Measurements from ENCODE around the gene ZXDC. TPM values are rescaled to one million over a fixed set of nuclear protein-coding genes. Genes with fewer than 3 reads are reported as not detected.

Gene ZXDC
- total RNA-seq, 1 donor from 2014 or later: 38.4 TPM

DNA sequence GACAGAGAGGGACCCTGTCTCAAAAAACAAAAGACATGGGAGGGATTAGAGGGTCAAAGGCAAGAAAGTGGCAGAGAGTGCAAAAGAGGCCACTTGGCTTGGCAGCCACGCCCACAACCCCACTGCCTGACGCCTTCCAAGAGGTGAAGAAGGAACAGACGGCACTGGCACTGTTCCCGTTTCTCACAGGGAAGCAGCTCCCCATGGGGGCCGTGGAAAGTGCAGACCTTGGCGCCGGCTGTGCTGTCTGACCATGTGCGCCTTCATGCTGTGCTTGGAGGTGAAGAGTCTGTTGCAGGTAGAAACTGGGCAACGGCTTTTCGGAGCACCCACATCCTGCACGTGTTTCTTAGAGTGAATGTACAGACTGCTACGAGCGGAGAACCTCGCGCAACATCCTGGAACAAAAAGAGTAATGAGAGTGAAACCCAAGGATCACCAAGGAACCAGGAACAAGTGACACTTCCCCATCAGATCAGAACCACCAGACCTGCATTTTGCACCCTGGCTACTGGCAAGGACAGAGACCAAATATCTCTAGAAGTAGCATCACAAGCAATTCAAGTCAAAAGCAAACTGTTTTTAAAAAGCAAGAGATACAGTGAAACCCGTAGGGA, 9.7 kb downstream of the ZXDC start:
- TF ChIP-seq, protein P1, sequence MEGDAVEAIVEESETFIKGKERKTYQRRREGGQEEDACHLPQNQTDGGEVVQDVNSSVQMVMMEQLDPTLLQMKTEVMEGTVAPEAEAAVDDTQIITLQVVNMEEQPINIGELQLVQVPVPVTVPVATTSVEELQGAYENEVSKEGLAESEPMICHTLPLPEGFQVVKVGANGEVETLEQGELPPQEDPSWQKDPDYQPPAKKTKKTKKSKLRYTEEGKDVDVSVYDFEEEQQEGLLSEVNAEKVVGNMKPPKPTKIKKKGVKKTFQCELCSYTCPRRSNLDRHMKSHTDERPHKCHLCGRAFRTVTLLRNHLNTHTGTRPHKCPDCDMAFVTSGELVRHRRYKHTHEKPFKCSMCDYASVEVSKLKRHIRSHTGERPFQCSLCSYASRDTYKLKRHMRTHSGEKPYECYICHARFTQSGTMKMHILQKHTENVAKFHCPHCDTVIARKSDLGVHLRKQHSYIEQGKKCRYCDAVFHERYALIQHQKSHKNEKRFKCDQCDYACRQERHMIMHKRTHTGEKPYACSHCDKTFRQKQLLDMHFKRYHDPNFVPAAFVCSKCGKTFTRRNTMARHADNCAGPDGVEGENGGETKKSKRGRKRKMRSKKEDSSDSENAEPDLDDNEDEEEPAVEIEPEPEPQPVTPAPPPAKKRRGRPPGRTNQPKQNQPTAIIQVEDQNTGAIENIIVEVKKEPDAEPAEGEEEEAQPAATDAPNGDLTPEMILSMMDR (IDR thresholded peaks at IDR 0.05; ENCODE audit: insufficient read depth, low read length, poor library complexity, severe bottlenecking): no peak
- peaks cover 10% of the 10 kb centered on the region for H3K36me3 ChIP-seq (ENCODE audit: control insufficient read depth, insufficient read depth, low read length)
- DNase-seq (ENCODE audit: low read depth): no peak
- H3K27me3 ChIP-seq (ENCODE audit: control insufficient read depth, insufficient read depth, low read length): no peaks in the 10 kb centered on the region
- no peak overlapping the region for H3K4me3 ChIP-seq (ENCODE audit: low read depth, low read length)

DNA sequence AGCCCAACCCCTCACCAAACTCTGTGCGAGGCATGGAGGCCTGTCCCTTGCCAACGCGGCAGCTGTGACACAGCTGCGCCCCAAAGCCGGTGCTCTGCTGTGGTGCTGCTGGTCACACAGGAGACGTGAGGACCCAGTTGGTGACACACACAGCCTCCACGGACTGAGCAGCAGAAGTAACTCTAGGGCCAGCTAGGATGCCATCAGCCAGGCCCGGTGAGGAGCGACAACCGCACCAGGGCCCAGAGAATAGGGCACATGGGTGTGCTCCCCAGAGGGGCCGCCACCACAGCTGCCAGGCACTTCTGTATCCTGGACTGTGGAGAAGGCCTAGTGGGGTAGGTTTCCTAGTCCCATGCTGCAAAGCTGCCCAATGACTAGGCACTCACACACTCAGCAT, 10.7 kb downstream of the ZXDC start:
- TF ChIP-seq, protein P1 (IDR thresholded peaks at IDR 0.05; ENCODE audit: insufficient read depth, low read length, poor library complexity, severe bottlenecking): no peak
- Histone ChIP-seq H3K27me3 (ENCODE audit: control insufficient read depth, insufficient read depth, low read length) (no peaks in the 10 kb centered on the region), H3K36me3 (ENCODE audit: control insufficient read depth, insufficient read depth, low read length) (peaks cover 8% of the 10 kb centered on the region), H3K4me3 (ENCODE audit: low read depth, low read length) (no peak overlapping the region)
- no peak for DNase-seq (ENCODE audit: low read depth)

DNA sequence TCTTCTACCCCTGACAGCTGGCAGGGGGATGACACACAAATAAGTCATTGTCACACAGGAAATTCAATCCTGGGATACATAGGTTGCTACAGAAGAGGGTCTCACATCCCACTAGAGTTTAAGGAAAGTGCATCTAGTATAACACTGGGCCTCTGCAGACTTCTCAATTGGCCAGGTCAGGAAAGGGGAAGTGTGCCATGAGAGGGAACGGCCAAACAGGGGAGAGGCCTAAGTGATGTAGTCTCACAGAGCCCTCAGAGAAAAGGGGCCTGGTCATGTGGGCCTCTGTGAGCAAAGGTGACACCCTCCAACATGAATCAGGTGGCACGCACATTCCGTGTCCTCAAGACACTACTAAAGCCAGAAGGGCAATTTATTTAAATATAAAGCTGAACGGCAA, 11.2 kb downstream of the ZXDC start:
- TF ChIP-seq, protein P1 (IDR thresholded peaks at IDR 0.05; ENCODE audit: insufficient read depth, low read length, poor library complexity, severe bottlenecking): no peak
- Histone ChIP-seq H3K27me3 (ENCODE audit: control insufficient read depth, insufficient read depth, low read length) (no peaks in the 10 kb centered on the region), H3K36me3 (ENCODE audit: control insufficient read depth, insufficient read depth, low read length) (peaks cover 6% of the 10 kb centered on the region), H3K4me3 (ENCODE audit: low read depth, low read length) (no peak overlapping the region)
- DNase-seq (ENCODE audit: low read depth): no peak

DNA sequence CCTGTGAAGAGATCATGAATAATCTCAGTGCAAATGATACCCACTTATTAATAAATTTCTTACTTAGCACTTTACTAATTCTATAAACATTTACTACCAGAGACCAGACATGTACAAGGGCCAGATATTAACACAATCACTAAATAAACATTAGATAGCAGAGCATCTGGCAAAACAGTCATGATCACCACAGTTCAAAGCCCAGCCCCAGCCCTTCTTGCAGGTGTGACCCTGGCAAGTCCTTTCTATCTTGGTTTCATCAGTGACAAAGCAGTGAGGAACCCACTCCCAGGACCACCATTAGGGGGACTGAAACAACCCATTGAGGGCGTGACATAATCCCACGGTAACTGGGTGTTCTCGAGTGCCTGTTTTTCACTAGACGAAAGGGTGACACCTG, 11.6 kb downstream of the ZXDC start:
- H3K36me3 ChIP-seq (ENCODE audit: control insufficient read depth, insufficient read depth, low read length): peaks cover 6% of the 10 kb centered on the region
- H3K27me3 ChIP-seq (ENCODE audit: control insufficient read depth, insufficient read depth, low read length): no peaks in the 10 kb centered on the region
- no peak for DNase-seq (ENCODE audit: low read depth)
- TF ChIP-seq, protein P1 (IDR thresholded peaks at IDR 0.05; ENCODE audit: insufficient read depth, low read length, poor library complexity, severe bottlenecking): no peak
- no peak overlapping the region for H3K4me3 ChIP-seq (ENCODE audit: low read depth, low read length)

DNA sequence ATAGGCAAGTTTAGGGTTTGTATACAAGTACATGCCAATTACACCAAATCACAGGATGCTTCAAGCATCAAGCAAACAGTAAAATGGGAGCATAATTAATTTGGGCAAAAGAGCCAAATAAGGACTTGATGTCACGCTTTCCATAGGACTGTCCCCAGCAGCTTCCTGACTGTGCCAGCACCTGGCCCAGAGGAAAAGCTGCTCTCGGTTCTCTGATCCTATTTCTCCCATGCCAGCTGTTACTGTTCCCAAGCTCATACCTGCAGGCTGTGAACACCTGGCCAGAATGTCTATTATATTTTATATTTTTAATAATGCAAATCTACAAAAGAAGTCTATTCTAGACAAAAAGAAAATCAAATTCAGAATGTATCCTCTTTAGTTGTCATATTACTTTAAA, 12.2 kb downstream of the ZXDC start:
- Histone ChIP-seq H3K36me3 (ENCODE audit: control insufficient read depth, insufficient read depth, low read length) (peaks cover 6% of the 10 kb centered on the region), H3K27me3 (ENCODE audit: control insufficient read depth, insufficient read depth, low read length) (no peaks in the 10 kb centered on the region), H3K4me3 (ENCODE audit: low read depth, low read length) (no peak overlapping the region)
- DNase-seq (ENCODE audit: low read depth): no peak
- TF ChIP-seq, protein P1 (IDR thresholded peaks at IDR 0.05; ENCODE audit: insufficient read depth, low read length, poor library complexity, severe bottlenecking): no peak

DNA sequence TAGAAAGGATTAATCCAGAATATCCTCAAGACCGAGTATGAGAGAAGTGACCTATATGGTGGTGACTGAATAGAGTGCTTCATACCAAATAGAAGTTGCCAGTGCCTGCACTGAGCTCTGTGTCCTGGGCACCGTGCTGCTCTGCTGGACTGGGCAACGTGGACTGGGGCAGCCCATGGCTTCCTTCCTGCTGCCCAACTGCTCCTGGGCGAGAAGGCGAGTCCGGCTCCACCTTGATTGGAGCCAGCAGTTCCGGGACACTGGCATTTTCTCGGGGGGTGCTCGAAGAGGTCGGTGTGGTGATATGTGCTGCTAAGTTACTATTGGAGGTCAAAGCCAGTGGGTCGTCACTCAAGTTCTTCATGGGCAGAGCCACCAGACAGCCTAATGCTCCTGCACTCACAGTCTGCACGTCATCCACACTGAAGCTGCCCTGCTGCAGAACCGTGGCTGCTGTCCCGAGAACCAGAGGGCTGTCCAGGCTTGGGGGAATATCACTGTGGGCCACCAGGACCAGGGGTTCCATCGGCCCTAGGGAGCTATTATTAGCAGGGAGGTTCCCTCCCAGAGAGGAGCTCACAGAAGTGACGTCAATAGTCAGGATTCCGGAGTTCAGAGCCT, 14.1 kb downstream of the ZXDC start:
- Histone ChIP-seq H3K27me3 (ENCODE audit: control insufficient read depth, insufficient read depth, low read length) (no peaks in the 10 kb centered on the region), H3K36me3 (ENCODE audit: control insufficient read depth, insufficient read depth, low read length) (peaks cover 3% of the 10 kb centered on the region), H3K4me3 (ENCODE audit: low read depth, low read length) (no peak overlapping the region)
- TF ChIP-seq, protein P1 (IDR thresholded peaks at IDR 0.05; ENCODE audit: insufficient read depth, low read length, poor library complexity, severe bottlenecking): no peak
- no peak for DNase-seq (ENCODE audit: low read depth)
